LNCaP clone FGC (cell line): ENCODE data around the gene RNASEH2A.
A peak's percentile ranks its signal among the peaks of the same experiment; 100 is the strongest.

Experiments
- DNase-seq: peaks from one replicate; pipeline ENCODE4 v3.0.0-alpha.2; 2011; ENCODE audit warnings: low read depth
- H3K4me3 ChIP-seq: 2 replicates; pipeline ENCODE4 v1.5.1; 2011; ENCODE audit warnings: mild to moderate bottlenecking, low read depth, low read length, control low read depth
- CTCF ChIP-seq: IDR thresholded peaks from 2 replicates; pipeline ENCODE4 v1.5.1; 2012; ENCODE audit warnings: mild to moderate bottlenecking; ENCODE audit not compliant: control insufficient read depth, insufficient read depth; ENCODE audit errors: extremely low read depth

Gene RNASEH2A

GRCh38 chr19:12833738-12834565, 27.6 kb downstream of the RNASEH2A start:
- TF ChIP-seq CTCF, result no peak
- DNase-seq, result no peak
- peak overlapping the region; percentile 51 for H3K4me3 ChIP-seq

GRCh38 chr19:12834566-12834943, 28.2 kb downstream of the RNASEH2A start, which contains the start of gene RTBDN:
RTBDN (minus strand) TSS chr19:12834579; CDS start chr19:12829979, 4,600 bp downstream.
- no peak for TF ChIP-seq CTCF
- no peak for DNase-seq
- peak within 1 kb of the TSS; percentile 51 for H3K4me3 ChIP-seq

- no peak overlapping the region for H3K4me3 ChIP-seq
- no peak for DNase-seq
- no peak for TF ChIP-seq CTCF
Measured at GRCh38 chr19:12834976-12835757, 28.8 kb downstream of the RNASEH2A start.

GRCh38 chr19:12836529-12836863, 30.1 kb downstream of the RNASEH2A start:
- DNase-seq, result no peak
- H3K4me3 ChIP-seq, result no peak overlapping the region

GRCh38 chr19:12837225-12837624, 30.8 kb downstream of the RNASEH2A start:
- no peak for TF ChIP-seq CTCF
- no peak overlapping the region for H3K4me3 ChIP-seq
- DNase-seq, result no peak

More at GRCh38 chr19:12836529-12836863, 30.1 kb downstream of the RNASEH2A start:
- no peak for TF ChIP-seq CTCF

- H3K4me3 ChIP-seq, result peak within 1 kb of the TSS; percentile 65
- TF ChIP-seq CTCF, result peak; percentile 89
- DNase-seq, result no peak
Measured at GRCh38 chr19:12838182-12838885, 31.9 kb downstream of the RNASEH2A start, which contains the start of gene MAST1. MAST1 (plus strand) TSS chr19:12838515; CDS start chr19:12838573, 58 bp downstream.
